Suprapubic skin (tissue), 4 donors: ENCODE measurements around the gene SLC25A11. TPM values are rescaled to one million over a fixed set of nuclear protein-coding genes. Genes with fewer than 3 reads are reported as not detected.
"Not testable (repeated sequence)": the region's sequence is repeated elsewhere in the genome, so short reads cannot be mapped to it uniquely, and the experiment has no call there.

Source experiments
- DNase-seq, 2 donors: peaks; one replicate each; pipeline ENCODE4 v3.0.0-alpha.2; 2019; ENCODE audit warnings: low spot score in 2 of 2
- H3K27ac ChIP-seq: fragments of 200-600 bp; sonication (generic); one replicate; pipeline ENCODE4 v1.5.1; 2019
- H3K27me3 ChIP-seq: fragments of 200-600 bp; sonication (generic); one replicate; pipeline ENCODE4 v1.5.1; 2019
- H3K36me3 ChIP-seq: fragments of 200-600 bp; sonication (generic); one replicate; pipeline ENCODE4 v1.5.1; 2019
- H3K4me1 ChIP-seq: fragments of 200-600 bp; sonication (generic); one replicate; pipeline ENCODE4 v1.5.1; 2019
- H3K4me3 ChIP-seq: fragments of 200-600 bp; sonication (generic); one replicate; pipeline ENCODE4 v1.5.1; 2019; ENCODE audit warnings: mild to moderate bottlenecking
- H3K9me3 ChIP-seq: fragments of 200-600 bp; sonication (generic); one replicate; pipeline ENCODE4 v1.5.1; 2019
- CTCF ChIP-seq, 2 donors: fragments of 200-600 bp in 1 of 2; fragments of 450-650 bp in 1 of 2; sonication (generic) in 1 of 2; IDR thresholded peaks; one replicate each; pipeline ENCODE4 v1.5.1; 2016 to 2019; ENCODE audit warnings: antibody characterized with exemption in 2 of 2, mild to moderate bottlenecking in 1 of 2, moderate library complexity in 1 of 2
- EP300 ChIP-seq: sonication (generic); formaldehyde crosslinking; IDR thresholded peaks from one replicate; pipeline ENCODE4 v1.6.1; 2017; ENCODE audit warnings: antibody characterized with exemption
- POLR2A ChIP-seq, 2 donors: fragments of 450-650 bp; IDR thresholded peaks; one replicate each; pipeline ENCODE4 v1.6.1; 2017; ENCODE audit warnings: antibody characterized with exemption in 2 of 2, mild to moderate bottlenecking in 2 of 2, moderate library complexity in 2 of 2
- POLR2AphosphoS5 ChIP-seq, 3 donors: sonication (generic); formaldehyde crosslinking; IDR thresholded peaks; one replicate each; pipeline ENCODE4 v1.6.1; 2017; ENCODE audit warnings: antibody characterized with exemption in 3 of 3
- WGBS: methylation state at CpG from one replicate; pipeline ENCODE4 v1.1.5; 2018; 5-methylcytosine and 5-hydroxymethylcytosine counted together
- total RNA-seq, 4 donors: library from RNA; depleted of rRNA; stranded (reverse); fragments of >200 nt; gene quantifications; one replicate each; pipeline ENCODE4 v1.1.0, GENCODE V29; 2016

SLC25A11 gene
- total RNA-seq, 4 donors from 2014 or later, result 35.7 to 74.3 (median 41.6) TPM

- H3K4me3 ChIP-seq, result no peak overlapping the region
- no peaks in the 10 kb centered on the region for H3K4me1 ChIP-seq
- WGBS, result 78% methylated on average over 10 of the region's 10 CpGs
- TF ChIP-seq EP300 (no peak), CTCF (IDR thresholded peaks at IDR 0.05) (no peak), POLR2AphosphoS5 (IDR thresholded peaks at IDR 0.05) (no peak), POLR2A (IDR thresholded peaks at IDR 0.05) (no peak)
- DNase-seq, result no peak
- H3K27ac ChIP-seq, result no peak overlapping the region
- H3K27me3 ChIP-seq, result no peaks in the 10 kb centered on the region
- H3K9me3 ChIP-seq, result no peaks in the 10 kb centered on the region
- no peaks in the 10 kb centered on the region for H3K36me3 ChIP-seq
These were observed 19.3 kb downstream of the SLC25A11 start for GRCh38 chr17:4920351-4921048.

GRCh38 chr17:4919511-4920047, 20.3 kb downstream of the SLC25A11 start:
- H3K27me3 ChIP-seq, result no peaks in the 10 kb centered on the region
- WGBS, result 54% methylated on average over 8 of the region's 8 CpGs
- no peaks in the 10 kb centered on the region for H3K9me3 ChIP-seq
- no peak overlapping the region for H3K4me3 ChIP-seq
- H3K4me1 ChIP-seq, result no peaks in the 10 kb centered on the region
- no peaks in the 10 kb centered on the region for H3K36me3 ChIP-seq
- no peak for DNase-seq
- TF ChIP-seq POLR2A (IDR thresholded peaks at IDR 0.05), result no peak
- no peak for TF ChIP-seq POLR2AphosphoS5 (IDR thresholded peaks at IDR 0.05)
- no peak for TF ChIP-seq EP300
- TF ChIP-seq CTCF (IDR thresholded peaks at IDR 0.05), result no peak
- H3K27ac ChIP-seq, result no peak overlapping the region

GRCh38 chr17:4914551-4914950, 25.3 kb downstream of the SLC25A11 start:
- H3K27ac ChIP-seq, H3K27me3 ChIP-seq, H3K4me3 ChIP-seq, H3K36me3 ChIP-seq, DNase-seq, H3K9me3 ChIP-seq, H3K4me1 ChIP-seq: not testable (repeated sequence)
- WGBS, result 96% methylated on average over 4 of the region's 4 CpGs

- H3K36me3 ChIP-seq, result no peaks in the 10 kb centered on the region
- WGBS, result 71% methylated on average over 1 of the region's 1 CpG
- H3K27ac ChIP-seq, result no peak overlapping the region
- H3K4me1 ChIP-seq, result peaks cover 9% of the 10 kb centered on the region
- no peaks in the 10 kb centered on the region for H3K27me3 ChIP-seq
- no peak for TF ChIP-seq EP300
- no peak for TF ChIP-seq POLR2AphosphoS5 (IDR thresholded peaks at IDR 0.05)
- no peak for TF ChIP-seq CTCF (IDR thresholded peaks at IDR 0.05)
- no peak for TF ChIP-seq POLR2A (IDR thresholded peaks at IDR 0.05)
- DNase-seq, result no peak
- H3K4me3 ChIP-seq, result no peak overlapping the region
- no peaks in the 10 kb centered on the region for H3K9me3 ChIP-seq
These were observed 25.9 kb downstream of the SLC25A11 start for GRCh38 chr17:4913994-4914393.

- TF ChIP-seq EP300, result no peak
- TF ChIP-seq POLR2AphosphoS5 (IDR thresholded peaks at IDR 0.05), result peak in 2 of 3 donors; percentile 37 to 51
- peak; percentile 78 to 80 for TF ChIP-seq CTCF (IDR thresholded peaks at IDR 0.05)
- no peak for TF ChIP-seq POLR2A (IDR thresholded peaks at IDR 0.05)
- H3K4me1 ChIP-seq, result peaks cover 22% of the 10 kb centered on the region
- peak; percentile 93 for DNase-seq
- no peaks in the 10 kb centered on the region for H3K27me3 ChIP-seq
- no peaks in the 10 kb centered on the region for H3K9me3 ChIP-seq
- 14% methylated on average over 13 of the region's 20 CpGs for WGBS
- H3K36me3 ChIP-seq, result no peaks in the 10 kb centered on the region
- peak overlapping the region; percentile 91 for H3K27ac ChIP-seq
- H3K4me3 ChIP-seq, result no peak overlapping the region
These were observed 30.9 kb downstream of the SLC25A11 start for GRCh38 chr17:4908711-4909496.
